ENCODE data around the gene MC3R. TPM values are rescaled to one million over a fixed set of nuclear protein-coding genes. Genes with fewer than 3 reads are reported as not detected.

The MC3R gene
- total RNA-seq, 4 donors from 2014 or later = not detected

DNA sequence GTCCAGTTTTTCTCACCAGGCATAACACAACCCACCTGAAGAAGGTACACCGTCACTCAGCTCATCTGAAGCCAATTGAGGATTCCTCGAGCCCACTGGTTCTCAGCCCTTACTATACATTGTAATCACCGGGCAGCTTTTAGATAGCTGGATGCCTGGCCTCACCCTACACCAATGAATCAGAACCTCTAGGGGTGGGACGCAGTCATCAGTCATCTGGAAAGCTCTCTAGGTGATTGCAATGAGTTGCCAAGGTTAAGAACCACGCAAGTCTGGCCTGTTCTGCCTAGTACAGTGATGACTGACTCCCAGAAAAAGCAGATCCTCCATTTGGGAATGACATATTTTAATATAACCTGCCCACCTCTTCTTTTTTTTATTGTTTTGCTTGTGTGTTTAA, 41.1 kb downstream of the MC3R start:
- TF ChIP-seq EP300 (IDR thresholded peaks at IDR 0.05) (no peak), POLR2AphosphoS5 (IDR thresholded peaks at IDR 0.05) (no peak), POLR2A (IDR thresholded peaks at IDR 0.05) (no peak)
- TF ChIP-seq, protein P1, sequence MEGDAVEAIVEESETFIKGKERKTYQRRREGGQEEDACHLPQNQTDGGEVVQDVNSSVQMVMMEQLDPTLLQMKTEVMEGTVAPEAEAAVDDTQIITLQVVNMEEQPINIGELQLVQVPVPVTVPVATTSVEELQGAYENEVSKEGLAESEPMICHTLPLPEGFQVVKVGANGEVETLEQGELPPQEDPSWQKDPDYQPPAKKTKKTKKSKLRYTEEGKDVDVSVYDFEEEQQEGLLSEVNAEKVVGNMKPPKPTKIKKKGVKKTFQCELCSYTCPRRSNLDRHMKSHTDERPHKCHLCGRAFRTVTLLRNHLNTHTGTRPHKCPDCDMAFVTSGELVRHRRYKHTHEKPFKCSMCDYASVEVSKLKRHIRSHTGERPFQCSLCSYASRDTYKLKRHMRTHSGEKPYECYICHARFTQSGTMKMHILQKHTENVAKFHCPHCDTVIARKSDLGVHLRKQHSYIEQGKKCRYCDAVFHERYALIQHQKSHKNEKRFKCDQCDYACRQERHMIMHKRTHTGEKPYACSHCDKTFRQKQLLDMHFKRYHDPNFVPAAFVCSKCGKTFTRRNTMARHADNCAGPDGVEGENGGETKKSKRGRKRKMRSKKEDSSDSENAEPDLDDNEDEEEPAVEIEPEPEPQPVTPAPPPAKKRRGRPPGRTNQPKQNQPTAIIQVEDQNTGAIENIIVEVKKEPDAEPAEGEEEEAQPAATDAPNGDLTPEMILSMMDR (IDR thresholded peaks at IDR 0.05) = no peak
- no peak for DNase-seq (ENCODE audit: low spot score in 2 of 2)
- Histone ChIP-seq H3K27ac (no peak overlapping the region), H3K9me3 (no peaks in the 10 kb centered on the region), H3K36me3 (no peaks in the 10 kb centered on the region), H3K4me1 (no peaks in the 10 kb centered on the region), H3K27me3 (peaks cover 13% of the 10 kb centered on the region), H3K4me3 (no peak overlapping the region)
- 75% methylated on average over 5 of the region's 5 CpGs for WGBS

DNA sequence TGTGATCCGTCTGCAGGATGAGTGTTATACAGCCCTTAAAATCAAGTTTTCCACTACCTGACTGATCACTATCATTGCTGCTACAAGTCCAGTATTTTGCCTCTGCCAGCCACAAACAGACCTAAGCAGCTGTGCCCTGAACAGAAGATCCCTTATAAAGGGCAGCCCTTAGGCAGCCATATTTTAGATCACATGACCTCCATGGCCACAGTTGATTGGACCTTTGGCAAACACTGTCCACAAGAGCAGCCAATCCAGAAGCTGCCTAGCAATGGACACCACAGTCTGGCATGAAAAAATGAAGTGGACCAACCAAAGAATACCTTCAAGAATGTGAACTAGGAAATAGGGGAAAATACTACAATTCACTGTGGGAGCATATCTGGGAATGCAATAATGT, 50.8 kb downstream of the MC3R start:
- 85% methylated on average over 1 of the region's 1 CpG for WGBS
- no peak for DNase-seq (ENCODE audit: low spot score in 2 of 2)
- Histone ChIP-seq H3K36me3 (no peaks in the 10 kb centered on the region), H3K4me1 (no peaks in the 10 kb centered on the region), H3K9me3 (no peaks in the 10 kb centered on the region), H3K4me3 (no peak overlapping the region), H3K27me3 (peaks cover 9% of the 10 kb centered on the region), H3K27ac (no peak overlapping the region)
- TF ChIP-seq POLR2A (IDR thresholded peaks at IDR 0.05) = no peak
- TF ChIP-seq POLR2AphosphoS5 (IDR thresholded peaks at IDR 0.05) = no peak
- TF ChIP-seq, protein P1 (IDR thresholded peaks at IDR 0.05) = no peak
- no peak for TF ChIP-seq EP300 (IDR thresholded peaks at IDR 0.05)

Other genes starting within 250 kb of the MC3R start
- gene CBLN4, start 243.2 kb upstream of the MC3R start, total RNA-seq = under 1 TPM in 1 of 4 donors, not detected in 3; 0.32 TPM
- 10 to 100 TPM; 44.0 to 75.3 (median 58.4) TPM for gene FAM210B, start 110.2 kb downstream of the MC3R start, total RNA-seq
- gene AURKA, start 143.5 kb downstream of the MC3R start, total RNA-seq = 1 to 10 TPM; 2.1 to 5.7 (median 2.5) TPM
- gene CSTF1, start 143.9 kb downstream of the MC3R start, total RNA-seq = 10 to 100 TPM; 28.6 to 38.3 (median 31.2) TPM
- gene CASS4, start 163.5 kb downstream of the MC3R start, total RNA-seq = 1 to 10 TPM in 1 of 4 donors, under 1 TPM in 3; 0.42 to 1.9 (median 0.66) TPM
- gene RTF2, start 219.9 kb downstream of the MC3R start, total RNA-seq = 10 to 100 TPM; 42.9 to 57.0 (median 47.0) TPM